D341Med (cell line): ENCODE results near the gene VPS13C.
"Not testable (repeated sequence)": the region's sequence is repeated elsewhere in the genome, so short reads cannot be mapped to it uniquely, and the experiment has no call there.

Experiments used
- DNase-seq: peaks from one replicate; pipeline ENCODE4 v3.0.0; 2012; ENCODE audit warnings: low spot score

Gene VPS13C

GRCh38 chr15:62069551-62069950 lies 9.3 kb upstream of the VPS13C start:
- no peak for DNase-seq

- DNase-seq: no peak
These were observed 8.5 kb upstream of the VPS13C start for GRCh38 chr15:62068810-62069167.

GRCh38 chr15:62068071-62068809 lies 8.0 kb upstream of the VPS13C start:
- DNase-seq: peak; percentile 73

- DNase-seq: peak; percentile 58
These were observed 7.3 kb upstream of the VPS13C start for GRCh38 chr15:62067448-62068044.

GRCh38 chr15:62066663-62067447 lies 6.6 kb upstream of the VPS13C start, which contains the start of gene C2CD4A:
Gene C2CD4A (plus strand): TSS chr15:62066977. CDS start chr15:62067614, 637 bp downstream.
- peak; percentile 73 for DNase-seq

- DNase-seq: no peak
These were observed 3.8 kb upstream of the VPS13C start for GRCh38 chr15:62063825-62064635.

GRCh38 chr15:62060896-62061280 lies 641 bp upstream of the VPS13C start:
- no peak for DNase-seq

GRCh38 chr15:62059816-62060112 lies 483 bp downstream of the VPS13C start:
- no peak for DNase-seq

- DNase-seq: no peak
These were observed 985 bp downstream of the VPS13C start for GRCh38 chr15:62059108-62059815.

- no peak for DNase-seq
These were observed 1.8 kb downstream of the VPS13C start for GRCh38 chr15:62058327-62059028.

GRCh38 chr15:62057341-62057980 lies 2.8 kb downstream of the VPS13C start:
- DNase-seq: no peak

GRCh38 chr15:62054979-62055378 lies 5.3 kb downstream of the VPS13C start:
- no peak for DNase-seq

- DNase-seq: no peak
These were observed 6.7 kb downstream of the VPS13C start for GRCh38 chr15:62053439-62054085.

GRCh38 chr15:62052713-62053112 lies 7.5 kb downstream of the VPS13C start:
- no peak for DNase-seq

GRCh38 chr15:62051166-62051565 lies 9.1 kb downstream of the VPS13C start:
- DNase-seq: no peak

GRCh38 chr15:62050115-62050514 lies 10.1 kb downstream of the VPS13C start:
- DNase-seq: peak; percentile 20

- DNase-seq: not testable (repeated sequence)
These were observed 12.0 kb downstream of the VPS13C start for GRCh38 chr15:62048254-62048653.

- DNase-seq: no peak
These were observed 12.9 kb downstream of the VPS13C start for GRCh38 chr15:62047282-62047827.

- no peak for DNase-seq
These were observed 14.0 kb downstream of the VPS13C start for GRCh38 chr15:62046078-62046743.
